Neural progenitor cell (in vitro differentiated cells): Measurements from ENCODE around the gene FAM131A.

ENCODE experiments used
- EZH2 ChIP-seq: fragments of 200-600 bp; sonication (generic); IDR thresholded peaks from 2 replicates; pipeline ENCODE4 v1.6.1; 2017; ENCODE audit warnings: antibody characterized with exemption, mild to moderate bottlenecking, moderate library complexity
- EZH2phosphoT487 ChIP-seq: fragments of 200-600 bp; sonication (generic); IDR thresholded peaks from 2 replicates; pipeline ENCODE4 v1.6.1; 2017; ENCODE audit warnings: antibody characterized with exemption
- TF ChIP-seq, protein P1 (sequence below): fragments of 200-600 bp; sonication (generic); IDR thresholded peaks from 2 replicates; pipeline ENCODE4 v1.5.1; 2017; ENCODE audit warnings: antibody characterized with exemption, mild to moderate bottlenecking

DNA sequence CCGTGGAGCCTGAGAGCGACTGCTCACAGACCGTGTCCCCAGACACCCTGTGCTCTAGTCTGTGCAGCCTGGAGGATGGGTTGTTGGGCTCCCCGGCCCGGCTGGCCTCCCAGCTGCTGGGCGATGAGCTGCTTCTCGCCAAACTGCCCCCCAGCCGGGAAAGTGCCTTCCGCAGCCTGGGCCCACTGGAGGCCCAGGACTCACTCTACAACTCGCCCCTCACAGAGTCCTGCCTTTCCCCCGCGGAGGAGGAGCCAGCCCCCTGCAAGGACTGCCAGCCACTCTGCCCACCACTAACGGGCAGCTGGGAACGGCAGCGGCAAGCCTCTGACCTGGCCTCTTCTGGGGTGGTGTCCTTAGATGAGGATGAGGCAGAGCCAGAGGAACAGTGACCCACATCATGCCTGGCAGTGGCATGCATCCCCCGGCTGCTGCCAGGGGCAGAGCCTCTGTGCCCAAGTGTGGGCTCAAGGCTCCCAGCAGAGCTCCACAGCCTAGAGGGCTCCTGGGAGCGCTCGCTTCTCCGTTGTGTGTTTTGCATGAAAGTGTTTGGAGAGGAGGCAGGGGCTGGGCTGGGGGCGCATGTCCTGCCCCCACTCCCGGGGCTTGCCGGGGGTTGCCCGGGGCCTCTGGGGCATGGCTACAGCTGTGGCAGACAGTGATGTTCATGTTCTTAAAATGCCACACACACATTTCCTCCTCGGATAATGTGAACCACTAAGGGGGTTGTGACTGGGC, 7.3 kb downstream of the FAM131A start:
- TF ChIP-seq, protein P1, sequence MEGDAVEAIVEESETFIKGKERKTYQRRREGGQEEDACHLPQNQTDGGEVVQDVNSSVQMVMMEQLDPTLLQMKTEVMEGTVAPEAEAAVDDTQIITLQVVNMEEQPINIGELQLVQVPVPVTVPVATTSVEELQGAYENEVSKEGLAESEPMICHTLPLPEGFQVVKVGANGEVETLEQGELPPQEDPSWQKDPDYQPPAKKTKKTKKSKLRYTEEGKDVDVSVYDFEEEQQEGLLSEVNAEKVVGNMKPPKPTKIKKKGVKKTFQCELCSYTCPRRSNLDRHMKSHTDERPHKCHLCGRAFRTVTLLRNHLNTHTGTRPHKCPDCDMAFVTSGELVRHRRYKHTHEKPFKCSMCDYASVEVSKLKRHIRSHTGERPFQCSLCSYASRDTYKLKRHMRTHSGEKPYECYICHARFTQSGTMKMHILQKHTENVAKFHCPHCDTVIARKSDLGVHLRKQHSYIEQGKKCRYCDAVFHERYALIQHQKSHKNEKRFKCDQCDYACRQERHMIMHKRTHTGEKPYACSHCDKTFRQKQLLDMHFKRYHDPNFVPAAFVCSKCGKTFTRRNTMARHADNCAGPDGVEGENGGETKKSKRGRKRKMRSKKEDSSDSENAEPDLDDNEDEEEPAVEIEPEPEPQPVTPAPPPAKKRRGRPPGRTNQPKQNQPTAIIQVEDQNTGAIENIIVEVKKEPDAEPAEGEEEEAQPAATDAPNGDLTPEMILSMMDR = no peak
- no peak for TF ChIP-seq EZH2
- TF ChIP-seq EZH2phosphoT487 = no peak
